H9 (cell line): ENCODE data around the gene ELFN1. TPM values are rescaled to one million over a fixed set of nuclear protein-coding genes. Genes with fewer than 3 reads are reported as not detected.
A peak's percentile ranks its signal among the peaks of the same experiment; 100 is the strongest.

Experiments
- DNase-seq: peaks from one replicate; pipeline ENCODE4 v3.0.0-alpha.2; 2017
- H2AFZ ChIP-seq: one replicate; pipeline ENCODE4 v1.6.1; 2013; ENCODE audit warnings: mild to moderate bottlenecking, low read length, control low read depth, moderate library complexity
- H2AK5ac ChIP-seq: 2 replicates; pipeline ENCODE4 v1.6.1; 2013; ENCODE audit warnings: low read length, control low read depth, mixed read lengths; ENCODE audit not compliant: insufficient read length
- H2BK120ac ChIP-seq: one replicate; pipeline ENCODE4 v1.6.1; 2013; ENCODE audit warnings: low read depth, mild to moderate bottlenecking, low read length, control low read depth, inconsistent platforms; ENCODE audit not compliant: poor library complexity, severe bottlenecking
- H2BK12ac ChIP-seq: 2 replicates; pipeline ENCODE4 v1.6.1; 2013; ENCODE audit warnings: low read length, control low read depth, mixed read lengths, low read depth; ENCODE audit not compliant: insufficient read length
- H2BK15ac ChIP-seq: 2 replicates; pipeline ENCODE4 v1.6.1; 2013; ENCODE audit warnings: low read depth, low read length, control low read depth
- H2BK20ac ChIP-seq: one replicate; pipeline ENCODE4 v1.6.1; 2013; ENCODE audit warnings: low read depth, mild to moderate bottlenecking, low read length, control low read depth, inconsistent platforms; ENCODE audit not compliant: poor library complexity, severe bottlenecking
- H2BK5ac ChIP-seq: 2 replicates; pipeline ENCODE4 v1.6.1; 2013; ENCODE audit warnings: low read length, control low read depth, mixed read lengths; ENCODE audit not compliant: insufficient read length
- H3K14ac ChIP-seq: 2 replicates; pipeline ENCODE4 v1.6.1; 2013; ENCODE audit warnings: low read length, control low read depth; ENCODE audit not compliant: insufficient read depth
- H3K18ac ChIP-seq: 2 replicates; pipeline ENCODE4 v1.6.1; 2013; ENCODE audit warnings: low read depth, mild to moderate bottlenecking, mixed read lengths, low read length, control low read depth; ENCODE audit not compliant: insufficient read length
- H3K23ac ChIP-seq: 2 replicates; pipeline ENCODE4 v1.6.1; 2013; ENCODE audit warnings: low read length, control low read depth, mixed read lengths, low read depth; ENCODE audit not compliant: insufficient read length
- H3K23me2 ChIP-seq: 2 replicates; pipeline ENCODE4 v1.6.1; 2013; ENCODE audit warnings: low read depth, mild to moderate bottlenecking, mixed read lengths, low read length, control low read depth; ENCODE audit not compliant: insufficient read length, poor library complexity, severe bottlenecking
- H3K27ac ChIP-seq: 2 replicates; pipeline ENCODE4 v1.5.1; 2013; ENCODE audit warnings: low read length, control low read depth, mixed read lengths, low read depth; ENCODE audit not compliant: insufficient read length
- H3K27me3 ChIP-seq: 2 replicates; pipeline ENCODE4 v1.6.1; 2013; ENCODE audit warnings: low read length, control low read depth, inconsistent platforms; ENCODE audit not compliant: insufficient read depth
- H3K4ac ChIP-seq: 2 replicates; pipeline ENCODE4 v1.6.1; 2013; ENCODE audit warnings: low read depth, mild to moderate bottlenecking, control low read depth, inconsistent platforms, low read length, moderate library complexity
- H3K4me1 ChIP-seq: 2 replicates; pipeline ENCODE4 v1.6.1; 2013; ENCODE audit warnings: low read length, control low read depth, inconsistent platforms; ENCODE audit not compliant: insufficient read depth
- H3K4me2 ChIP-seq: 2 replicates; pipeline ENCODE4 v1.6.1; 2013; ENCODE audit warnings: low read length, control low read depth, mixed read lengths; ENCODE audit not compliant: insufficient read length, insufficient read depth
- H3K56ac ChIP-seq: 2 replicates; pipeline ENCODE4 v1.6.1; 2013; ENCODE audit warnings: low read depth, mild to moderate bottlenecking, mixed read lengths, low read length, control low read depth; ENCODE audit not compliant: insufficient read length
- H3K79me1 ChIP-seq: 2 replicates; pipeline ENCODE4 v1.6.1; 2013; ENCODE audit warnings: low read depth, mild to moderate bottlenecking, moderate library complexity, low read length, control low read depth, inconsistent platforms; ENCODE audit not compliant: insufficient read depth, poor library complexity, severe bottlenecking
- H3K79me2 ChIP-seq: 2 replicates; pipeline ENCODE4 v1.6.1; 2013; ENCODE audit warnings: low read length, control low read depth, inconsistent platforms; ENCODE audit not compliant: insufficient read depth
- H3K9ac ChIP-seq: 2 replicates; pipeline ENCODE4 v1.6.1; 2013; ENCODE audit warnings: low read length, control low read depth, mixed read lengths; ENCODE audit not compliant: insufficient read length; ENCODE audit errors: extremely low read depth
- H3K9me3 ChIP-seq: one replicate; pipeline ENCODE4 v1.6.1; 2013; ENCODE audit warnings: low read depth, low read length, inconsistent platforms; ENCODE audit not compliant: control insufficient read depth
- H3T11ph ChIP-seq: one replicate; pipeline ENCODE4 v1.6.1; 2013; ENCODE audit warnings: mild to moderate bottlenecking, low read length, control low read depth, inconsistent platforms
- H4K20me1 ChIP-seq: one replicate; pipeline ENCODE4 v1.6.1; 2013; ENCODE audit not compliant: control insufficient read depth, insufficient read length, insufficient read depth
- H4K5ac ChIP-seq: 2 replicates; pipeline ENCODE4 v1.6.1; 2013; ENCODE audit warnings: low read depth, mild to moderate bottlenecking, mixed read lengths, low read length, control low read depth; ENCODE audit not compliant: insufficient read length
- H4K8ac ChIP-seq: replicated peaks from 2 replicates; pipeline ENCODE4 v1.6.1; 2013; ENCODE audit warnings: low read length, control low read depth, mixed read lengths, low read depth; ENCODE audit not compliant: insufficient read length
- H4K91ac ChIP-seq: 2 replicates; pipeline ENCODE4 v1.6.1; 2013; ENCODE audit warnings: low read depth, mild to moderate bottlenecking, moderate library complexity, mixed read lengths, low read length, control low read depth; ENCODE audit not compliant: insufficient read length
- H3K27ac Mint-ChIP-seq, 3 experiments: 2 replicates in 2 of 3; 3 replicates in 1 of 3; pipeline ENCODE4 v1.8.0; 2020 to 2021; ENCODE audit warnings: mixed read lengths in 3 of 3, mild to moderate bottlenecking in 1 of 3, moderate library complexity in 1 of 3
- H3K27me3 Mint-ChIP-seq: 2 replicates; pipeline ENCODE4 v1.8.0; 2021; ENCODE audit warnings: low read depth, mild to moderate bottlenecking, moderate library complexity, mixed read lengths
- H3K36me3 Mint-ChIP-seq, 3 experiments: 2 replicates in 2 of 3; 3 replicates in 1 of 3; pipeline ENCODE4 v1.8.0; 2020 to 2021; ENCODE audit warnings: low read depth in 3 of 3, mixed read lengths in 3 of 3; ENCODE audit not compliant: insufficient read depth in 1 of 3
- H3K4me1 Mint-ChIP-seq, 2 experiments: 2 replicates each; pipeline ENCODE4 v1.8.0; 2020; ENCODE audit warnings: mixed read lengths in 2 of 2
- H3K4me3 Mint-ChIP-seq, 2 experiments: 2 replicates in 1 of 2; 3 replicates in 1 of 2; pipeline ENCODE4 v1.8.0; 2020 to 2021; ENCODE audit warnings: mild to moderate bottlenecking in 2 of 2, mixed read lengths in 2 of 2, moderate library complexity in 1 of 2
- H3K9me3 Mint-ChIP-seq, 2 experiments: 2 replicates in 1 of 2; 3 replicates in 1 of 2; pipeline ENCODE4 v1.8.0; 2020; ENCODE audit warnings: mild to moderate bottlenecking in 2 of 2, mixed read lengths in 2 of 2, moderate library complexity in 1 of 2
- WGBS: extraction: QIAGEN DNeasy Blood & Tissue Kit; methylation state at CpG from one replicate; pipeline ENCODE4 v1.1.7; 2013; ENCODE audit warnings: missing lambda C conversion rate, low lambda C conversion rate, mixed read lengths; ENCODE audit not compliant: insufficient read length; ENCODE audit errors: extremely low coverage; 5-methylcytosine and 5-hydroxymethylcytosine counted together
- total RNA-seq: library from RNA; stranded (reverse); gene quantifications from 2 replicates; pipeline ENCODE4 v1.2.1, GENCODE V29; 2021
- TF ChIP-seq, protein P1 (sequence below): fragments of 200-600 bp; sonication (generic); conservative IDR thresholded peaks from 3 replicates; pipeline ENCODE4 v1.8.0; 2021; ENCODE audit warnings: antibody characterized with exemption, mild to moderate bottlenecking

ELFN1 gene
- total RNA-seq, 1 experiment from 2014 or later: 3.7 TPM

DNA sequence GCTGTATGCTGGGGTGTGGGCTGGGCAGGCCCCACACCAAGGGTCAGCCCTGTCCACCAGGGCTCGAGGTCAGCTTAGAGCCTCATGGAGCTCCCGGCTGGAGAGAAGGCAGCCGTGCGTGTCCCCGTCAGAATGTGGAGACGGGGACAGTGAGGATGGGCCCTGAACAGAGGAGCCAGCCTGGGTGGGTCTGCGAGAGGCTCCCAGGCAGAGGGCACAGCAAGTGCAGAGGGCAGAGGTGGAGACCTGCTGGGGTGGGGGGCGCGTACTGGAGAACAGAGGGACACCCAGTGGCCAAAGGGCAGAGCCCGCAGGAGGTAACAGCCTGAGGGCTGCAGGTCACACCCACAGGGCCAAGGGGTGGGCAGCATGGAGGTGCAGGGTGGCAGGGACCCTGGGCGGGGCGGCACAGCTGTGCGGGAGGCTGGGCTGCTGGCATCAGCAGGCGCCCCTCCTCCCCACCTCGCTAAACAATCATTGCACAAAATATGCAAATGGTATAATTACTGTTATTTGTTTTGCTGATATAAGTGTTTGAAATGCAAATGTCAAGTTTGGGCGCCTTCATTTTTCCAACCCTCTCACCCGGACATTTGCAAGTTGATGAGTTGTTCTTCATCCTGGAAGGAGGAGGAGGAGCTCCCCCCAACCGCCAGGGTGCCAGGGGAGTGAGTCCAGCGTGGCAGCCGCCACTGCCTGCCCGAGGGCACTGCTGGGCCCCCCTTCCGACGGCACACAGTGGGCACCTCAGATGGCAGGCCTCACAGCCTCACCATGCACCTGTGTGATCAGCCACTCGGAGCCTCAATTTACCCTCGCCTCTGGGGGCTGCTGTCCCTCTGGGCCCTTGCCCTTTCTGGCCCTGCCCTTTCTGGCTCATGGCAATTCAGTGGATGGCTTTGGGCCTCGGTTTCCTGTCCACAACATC lies 35.0 kb downstream of the ELFN1 start:
- no CpG with 5 or more reads among the region's 26 CpGs for WGBS

More for the DNA sequence above, 35.0 kb downstream of the ELFN1 start:
- no peak overlapping the region for H4K5ac ChIP-seq
- no peak overlapping the region for H3K4ac ChIP-seq
- no peak overlapping the region for H3K23ac ChIP-seq
- no peak overlapping the region for H2AFZ ChIP-seq
- H2BK120ac ChIP-seq: no peak overlapping the region
- no peak overlapping the region; the same call in 1 of the 2 replicates for H3K14ac ChIP-seq
- H3K9me3 ChIP-seq: no peaks in the 10 kb centered on the region
- H3K4me2 ChIP-seq: no peak overlapping the region
- no peak overlapping the region for H3K27ac Mint-ChIP-seq
- H3K36me3 Mint-ChIP-seq: peaks cover 9 to 32% (median 16%) of the 10 kb centered on the region in 3 experiments
- H4K20me1 ChIP-seq: peaks cover 3% of the 10 kb centered on the region
- no peak overlapping the region for H3K27ac ChIP-seq
- H3K9me3 Mint-ChIP-seq: peaks cover 30 to 32% of the 10 kb centered on the region in 2 experiments
- no peaks in the 10 kb centered on the region for H3K23me2 ChIP-seq
- peaks cover 26 to 36% of the 10 kb centered on the region in 2 experiments for H3K4me1 Mint-ChIP-seq
- no peak overlapping the region for H2BK12ac ChIP-seq
- H2BK20ac ChIP-seq: no peak overlapping the region
- no peak overlapping the region for H3K4me3 Mint-ChIP-seq
- no peak overlapping the region for H2BK15ac ChIP-seq
- H3K27me3 Mint-ChIP-seq: peaks cover 54% of the 10 kb centered on the region
- H3K79me2 ChIP-seq: no peaks in the 10 kb centered on the region
- H3K4me1 ChIP-seq: no peaks in the 10 kb centered on the region
- H2BK5ac ChIP-seq: no peak overlapping the region
- no peak overlapping the region for H3K9ac ChIP-seq
- no peak overlapping the region for H3K18ac ChIP-seq
- TF ChIP-seq, protein P1, sequence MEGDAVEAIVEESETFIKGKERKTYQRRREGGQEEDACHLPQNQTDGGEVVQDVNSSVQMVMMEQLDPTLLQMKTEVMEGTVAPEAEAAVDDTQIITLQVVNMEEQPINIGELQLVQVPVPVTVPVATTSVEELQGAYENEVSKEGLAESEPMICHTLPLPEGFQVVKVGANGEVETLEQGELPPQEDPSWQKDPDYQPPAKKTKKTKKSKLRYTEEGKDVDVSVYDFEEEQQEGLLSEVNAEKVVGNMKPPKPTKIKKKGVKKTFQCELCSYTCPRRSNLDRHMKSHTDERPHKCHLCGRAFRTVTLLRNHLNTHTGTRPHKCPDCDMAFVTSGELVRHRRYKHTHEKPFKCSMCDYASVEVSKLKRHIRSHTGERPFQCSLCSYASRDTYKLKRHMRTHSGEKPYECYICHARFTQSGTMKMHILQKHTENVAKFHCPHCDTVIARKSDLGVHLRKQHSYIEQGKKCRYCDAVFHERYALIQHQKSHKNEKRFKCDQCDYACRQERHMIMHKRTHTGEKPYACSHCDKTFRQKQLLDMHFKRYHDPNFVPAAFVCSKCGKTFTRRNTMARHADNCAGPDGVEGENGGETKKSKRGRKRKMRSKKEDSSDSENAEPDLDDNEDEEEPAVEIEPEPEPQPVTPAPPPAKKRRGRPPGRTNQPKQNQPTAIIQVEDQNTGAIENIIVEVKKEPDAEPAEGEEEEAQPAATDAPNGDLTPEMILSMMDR: no peak
- H3T11ph ChIP-seq: no peak overlapping the region
- no peak overlapping the region for H4K8ac ChIP-seq
- 0 out of 2 replicates have a peak, but pooled peaks cover 3% of the 10 kb centered on the region for H3K27me3 ChIP-seq
- no peak overlapping the region for H3K56ac ChIP-seq
- H2AK5ac ChIP-seq: no peak overlapping the region
- H4K91ac ChIP-seq: no peak overlapping the region
- no peaks in the 10 kb centered on the region for H3K79me1 ChIP-seq
- peak; percentile 37 for DNase-seq
